ENCODE results near the gene PDE11A.
"Not testable (repeated sequence)": the region's sequence is repeated elsewhere in the genome, so short reads cannot be mapped to it uniquely, and the experiment has no call there.

PDE11A gene

DNA sequence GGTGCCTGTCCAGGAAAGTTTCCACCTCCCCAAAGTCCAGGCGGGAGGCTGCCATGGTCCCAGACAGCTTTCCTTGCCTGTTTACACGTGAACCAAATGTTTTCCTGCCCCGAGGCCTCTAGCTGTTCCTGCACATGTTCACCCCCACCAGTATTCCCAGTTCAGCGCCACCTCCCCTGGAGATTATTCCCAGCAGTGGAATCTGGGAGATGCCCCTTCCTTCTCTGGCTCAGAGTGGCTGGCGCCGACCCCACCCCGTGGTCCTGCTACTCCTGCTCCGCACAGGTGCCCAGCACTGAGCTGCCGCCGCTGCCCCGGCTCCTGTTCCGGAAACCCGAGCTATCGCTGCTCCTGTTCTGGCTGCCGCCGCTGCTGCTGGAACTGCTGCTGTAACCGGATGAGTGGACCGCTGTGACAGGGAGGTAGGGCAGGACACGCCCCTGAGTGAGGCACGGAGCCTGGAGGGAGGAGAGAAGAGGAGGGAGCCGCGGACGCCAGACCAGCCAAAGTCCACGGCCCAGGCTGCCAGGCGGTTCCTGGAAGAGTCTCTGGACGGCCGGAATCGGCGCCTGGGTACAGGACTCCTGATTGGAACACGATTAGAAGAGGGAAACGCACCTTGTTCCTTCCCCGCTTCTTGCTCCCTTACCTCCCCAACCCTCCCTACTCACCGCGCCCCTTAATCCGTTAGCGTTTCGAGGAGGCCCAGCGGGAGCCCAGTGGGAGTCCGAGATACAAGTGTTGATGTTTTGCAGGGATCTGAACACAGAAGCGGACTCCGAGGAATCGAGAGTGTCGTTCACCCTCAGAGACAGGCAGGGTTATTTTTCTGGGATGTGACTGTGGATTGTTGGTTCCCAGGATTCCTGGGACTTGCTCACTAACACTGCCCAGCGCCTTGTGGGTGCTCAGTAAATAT is at the start of gene PDE11A:
TSS of gene PDE11A (minus strand) at position 395 of the 919 bp plus-strand sequence. CDS start at position 55, 340 bp downstream.
- DNase-seq: peak; percentile 83

DNA sequence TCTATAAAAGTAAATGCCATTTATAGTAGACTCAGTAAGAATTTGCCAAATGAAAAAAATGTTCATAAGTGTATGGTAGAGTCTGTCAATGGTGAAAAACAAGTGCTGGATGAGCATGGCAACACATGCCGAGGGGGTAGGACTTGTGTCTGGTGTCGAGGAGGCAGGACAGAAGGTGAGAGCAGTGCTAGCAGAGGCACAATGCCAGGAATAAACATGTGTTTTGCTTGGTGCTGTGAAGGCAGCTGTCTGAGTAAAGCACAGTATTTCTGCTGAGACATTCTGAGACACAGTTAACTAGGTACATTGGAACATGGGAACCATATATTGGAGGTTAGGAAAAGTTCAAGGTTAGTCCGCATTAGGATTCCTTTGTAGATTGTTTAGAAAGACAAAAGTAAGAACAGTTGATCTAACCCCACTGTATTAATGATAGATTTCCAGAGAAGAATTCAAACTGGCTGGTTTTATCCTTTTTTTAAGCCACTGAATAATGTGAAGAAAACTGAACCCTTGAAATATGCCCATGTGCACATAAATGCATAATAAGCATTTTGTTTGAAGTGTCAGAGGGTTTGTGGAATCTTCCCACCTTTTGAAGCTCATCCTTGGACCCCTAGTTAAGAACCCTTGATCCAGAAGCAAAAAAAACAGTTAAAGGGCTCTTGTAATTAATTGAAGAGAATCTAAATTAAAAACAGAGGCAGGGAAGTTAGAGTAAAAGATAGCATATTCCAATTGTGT is 46.8 kb upstream of the PDE11A start:
- DNase-seq: no peak

DNA sequence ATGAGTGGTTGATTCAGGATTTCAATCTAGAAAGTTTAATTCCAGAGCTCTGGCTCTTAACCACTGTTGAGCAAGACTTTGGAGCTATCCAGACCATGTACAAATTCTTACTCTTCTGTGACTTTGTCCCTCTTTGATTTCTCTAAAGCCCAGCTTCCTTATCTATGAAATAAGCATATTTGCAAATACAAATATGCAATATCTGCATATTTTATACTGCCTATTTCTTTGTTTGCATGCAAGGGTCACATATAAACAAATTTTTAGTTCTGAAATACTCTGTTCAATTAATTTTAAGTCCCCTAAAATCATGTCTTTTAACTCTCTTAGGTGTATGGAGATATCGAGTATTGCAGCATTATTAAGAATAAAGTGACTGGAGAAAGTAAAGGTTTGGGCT is 45.1 kb upstream of the PDE11A start:
- DNase-seq: no peak

DNA sequence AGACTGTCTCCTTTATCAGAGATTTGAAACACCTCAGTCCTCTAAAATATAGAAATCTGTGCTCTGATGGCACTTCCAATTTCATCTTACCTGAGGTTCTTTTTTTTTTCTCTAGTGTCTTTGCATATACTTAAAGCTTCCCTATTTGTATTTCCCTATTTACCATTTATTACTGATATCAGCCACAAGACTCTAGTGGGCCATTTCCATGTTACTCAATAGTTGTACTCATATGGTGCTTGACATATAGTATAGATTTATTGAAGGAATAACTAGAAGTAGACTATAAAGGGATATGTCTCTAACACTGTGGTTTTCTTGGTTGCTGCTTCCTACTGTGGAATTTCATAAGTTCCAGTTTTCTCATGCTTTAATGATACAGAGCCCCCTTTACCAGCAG is 42.7 kb upstream of the PDE11A start:
- no peak for DNase-seq

GRCh38 chr2:178114462-178114861 is 41.9 kb upstream of the PDE11A start:
- no peak for DNase-seq

- peak; percentile 93 for DNase-seq
Measured at GRCh38 chr2:178112202-178113152, 39.9 kb upstream of the PDE11A start, which contains the start of gene RBM45. RBM45 (plus strand) TSS chr2:178112437; CDS start chr2:178112547, 110 bp downstream.

DNA sequence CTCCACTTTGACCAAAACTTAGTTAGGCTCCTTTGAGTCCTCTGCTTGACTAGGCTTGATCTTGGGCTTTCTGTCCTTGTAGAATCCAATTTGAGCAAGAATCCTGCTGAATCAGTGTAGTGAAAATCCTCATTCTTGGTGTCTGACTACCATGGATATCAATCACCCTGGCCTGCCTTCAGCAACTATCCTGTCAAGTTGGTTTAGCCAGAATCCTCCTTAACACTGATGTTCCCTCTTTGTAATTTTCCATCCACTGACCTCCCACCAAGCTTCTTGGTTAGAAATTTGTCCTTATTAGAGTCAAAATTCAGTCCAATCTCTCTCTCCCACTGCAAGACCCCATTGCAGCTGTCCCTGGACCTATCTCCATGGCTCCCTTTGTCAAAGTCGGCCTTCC is 39.2 kb upstream of the PDE11A start:
- DNase-seq: no peak

DNA sequence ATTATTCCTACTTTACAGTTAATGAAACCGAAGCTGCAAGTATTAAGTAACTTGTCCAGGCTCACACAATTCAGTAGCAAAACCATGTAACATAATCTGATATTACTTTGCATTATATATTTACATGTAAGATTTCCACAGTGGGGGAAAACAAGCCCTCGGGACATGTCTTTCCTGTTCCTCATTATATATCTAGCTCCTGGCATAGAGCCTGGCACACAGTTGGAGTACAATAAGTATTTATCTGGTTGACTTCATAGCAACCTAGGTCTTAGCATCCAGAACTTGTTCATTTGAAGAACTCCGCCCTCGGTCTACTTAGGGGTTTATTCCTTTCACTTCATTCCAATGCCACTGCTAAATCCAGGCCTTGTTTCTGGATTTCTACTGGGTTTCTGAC is 38.1 kb upstream of the PDE11A start:
- DNase-seq: no peak

GRCh38 chr2:178109813-178110212 is 37.2 kb upstream of the PDE11A start:
- peak; percentile 80 for DNase-seq

DNA sequence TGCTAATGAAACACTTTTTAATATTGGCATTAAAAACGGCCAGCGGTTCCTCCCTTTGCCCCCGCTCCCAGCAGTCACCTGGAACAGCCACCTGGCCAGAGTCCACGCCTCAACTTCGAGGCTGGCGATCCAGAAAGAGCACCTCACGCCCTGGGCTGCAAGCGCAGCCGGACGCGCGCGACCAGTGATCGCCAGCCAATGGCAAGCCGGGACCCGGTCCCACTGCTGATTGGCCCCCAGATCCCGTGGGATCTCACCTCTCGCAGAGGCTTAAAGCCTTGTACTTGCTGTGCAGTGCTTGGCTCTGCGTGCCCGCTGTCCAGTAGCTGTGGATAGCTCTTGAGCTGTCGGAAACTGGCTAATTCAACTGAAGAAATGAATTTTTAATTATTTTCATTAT is 35.6 kb upstream of the PDE11A start:
- DNase-seq: no peak

DNA sequence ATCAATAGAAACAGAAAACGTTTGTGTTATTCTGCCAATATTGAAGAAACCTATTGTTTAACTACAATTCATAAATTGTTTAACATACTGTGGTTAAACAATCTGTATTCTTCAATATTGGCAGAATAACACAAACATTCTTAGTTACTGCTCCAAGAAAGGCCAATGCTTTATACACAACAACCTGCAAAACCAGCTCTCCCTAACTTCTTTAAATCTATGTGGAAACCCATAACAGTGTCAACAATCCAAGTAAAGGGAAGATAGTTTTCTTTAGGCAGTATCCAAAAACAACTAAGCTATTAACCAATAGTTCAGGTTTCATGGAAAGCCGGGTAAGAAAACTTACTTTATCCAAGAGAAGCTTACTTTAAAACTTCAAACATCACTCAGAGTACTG is 33.5 kb upstream of the PDE11A start:
- DNase-seq: no peak

DNA sequence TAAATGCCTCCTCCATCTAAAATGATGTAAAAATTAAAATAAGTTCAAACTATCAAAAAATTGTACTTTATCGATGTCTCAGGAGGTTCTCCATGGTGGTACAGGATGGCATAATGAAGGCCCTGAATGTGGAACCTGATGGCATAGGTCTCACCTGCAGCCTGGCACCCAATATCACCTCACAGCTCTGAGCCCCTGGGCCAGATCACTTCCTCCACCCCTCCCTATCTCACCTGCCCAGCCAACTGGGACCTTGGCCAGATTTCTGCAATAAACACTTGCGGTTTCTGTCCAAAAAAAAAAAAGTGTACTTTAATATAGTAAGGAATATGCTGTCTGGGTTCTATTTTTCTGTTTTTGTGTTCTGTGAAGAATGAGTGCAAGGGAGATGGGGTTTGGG is 33.0 kb upstream of the PDE11A start:
- no peak for DNase-seq

DNA sequence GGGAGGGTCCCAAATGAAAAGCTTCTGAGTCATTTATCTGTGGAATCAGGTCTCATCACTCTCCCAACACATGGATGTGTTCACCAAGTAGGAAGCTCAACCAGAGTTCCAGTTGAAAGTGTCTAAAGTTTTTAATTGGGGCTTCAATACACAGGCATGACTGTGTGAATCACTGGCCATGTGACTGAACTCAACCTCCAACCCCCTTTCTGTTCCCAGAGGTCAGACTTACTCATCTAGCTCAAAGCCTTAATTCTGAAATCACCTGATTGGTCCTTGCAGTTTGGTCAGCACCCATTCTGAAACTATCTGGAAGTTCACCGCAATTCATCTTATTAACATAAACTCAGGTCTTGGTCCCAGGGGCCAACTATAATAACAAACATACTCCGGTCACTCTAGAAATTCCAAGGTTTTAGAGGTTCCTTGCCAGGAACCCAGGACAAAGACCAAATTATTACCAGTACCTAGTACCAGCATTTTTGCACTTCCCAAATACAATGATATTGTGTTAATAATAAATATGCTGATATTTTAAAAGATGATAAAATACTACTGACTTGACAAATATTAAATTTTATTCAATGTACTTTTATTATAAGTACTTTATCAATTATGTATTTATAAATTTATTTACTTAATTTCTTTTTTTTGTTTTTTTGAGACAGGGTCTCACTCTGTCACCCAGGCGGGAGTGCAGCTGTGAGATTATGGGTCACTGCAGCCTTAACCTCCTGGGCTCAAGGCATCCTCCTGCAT is 28.9 kb upstream of the PDE11A start:
- no peak for DNase-seq

- no peak for DNase-seq
Measured at GRCh38 chr2:178093471-178093870, 20.9 kb upstream of the PDE11A start.

DNA sequence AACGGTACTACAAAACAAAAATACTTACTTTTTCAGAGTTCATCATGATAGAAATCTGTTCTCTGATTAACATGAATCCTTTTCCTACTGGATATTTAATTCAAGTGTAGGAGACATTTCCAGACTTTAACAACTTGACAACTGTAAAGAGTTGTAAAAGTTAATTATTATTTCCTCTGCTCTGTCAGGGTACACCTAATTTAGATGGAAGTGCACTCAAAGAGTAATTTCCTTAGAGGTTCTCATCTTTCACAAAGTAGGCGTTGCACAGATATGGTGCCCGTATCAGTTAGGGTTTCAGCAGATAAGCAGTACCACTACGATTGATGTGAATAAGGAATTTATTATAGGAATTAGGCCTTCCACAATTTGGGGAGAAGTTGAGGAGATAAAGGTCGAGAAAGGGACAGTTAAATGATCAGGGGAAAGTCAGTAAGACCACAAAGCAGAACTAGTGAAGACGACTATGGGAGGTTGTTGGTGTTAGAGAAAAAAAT is 16.2 kb upstream of the PDE11A start:
- DNase-seq: no peak

- DNase-seq: no peak
Measured at GRCh38 chr2:178084273-178084672, 11.7 kb upstream of the PDE11A start.

DNA sequence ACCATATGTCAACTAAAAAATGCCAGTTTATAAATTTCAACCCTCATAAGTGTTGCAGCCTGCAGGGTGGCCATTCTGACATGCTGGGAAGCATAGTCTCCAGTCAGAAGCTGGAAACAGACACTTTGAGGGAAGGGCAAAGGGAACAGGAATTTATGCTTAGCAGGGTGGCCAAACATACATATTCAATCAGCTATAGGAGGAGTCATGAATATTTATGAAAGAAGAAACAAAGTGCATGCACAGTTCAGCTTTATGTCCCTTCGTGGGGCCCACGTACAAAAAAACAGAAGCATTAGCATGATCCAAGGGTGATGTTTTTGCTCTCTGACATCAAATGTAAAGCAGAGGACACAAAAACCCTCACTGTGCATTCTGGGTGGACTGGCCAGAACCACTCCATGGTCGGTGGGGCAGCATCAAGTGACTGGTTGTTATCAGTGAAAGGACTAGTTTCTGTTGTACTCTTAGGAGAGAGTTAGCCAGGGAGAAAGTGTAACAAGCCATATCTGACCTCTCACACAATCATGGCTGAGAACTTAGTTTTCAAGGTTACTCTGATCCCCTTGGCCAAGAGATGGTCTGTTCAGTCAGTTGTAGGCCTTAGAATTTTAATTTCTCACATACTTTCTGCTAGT is 9.9 kb upstream of the PDE11A start:
- DNase-seq: no peak

- not testable (repeated sequence) for DNase-seq
Measured at GRCh38 chr2:178079279-178079678, 6.7 kb upstream of the PDE11A start.

GRCh38 chr2:178076130-178076529 is 3.6 kb upstream of the PDE11A start:
- no peak for DNase-seq

- no peak for DNase-seq
Measured at GRCh38 chr2:178075006-178075326, 2.4 kb upstream of the PDE11A start.

All from hematopoietic multipotent progenitor cell treated with erythropoietin and hydrocortisone succinate and interleukin-3 and kit ligand, for 6 days (in vitro differentiated cells).